ENCODE results near the gene ATP11A. TPM values are rescaled to one million over a fixed set of nuclear protein-coding genes. Genes with fewer than 3 reads are reported as not detected.
"Not testable (repeated sequence)": the region's sequence is repeated elsewhere in the genome, so short reads cannot be mapped to it uniquely, and the experiment has no call there.

ATP11A gene
- total RNA-seq, 2 donors from 2014 or later, result 10.9 to 89.3 TPM

DNA sequence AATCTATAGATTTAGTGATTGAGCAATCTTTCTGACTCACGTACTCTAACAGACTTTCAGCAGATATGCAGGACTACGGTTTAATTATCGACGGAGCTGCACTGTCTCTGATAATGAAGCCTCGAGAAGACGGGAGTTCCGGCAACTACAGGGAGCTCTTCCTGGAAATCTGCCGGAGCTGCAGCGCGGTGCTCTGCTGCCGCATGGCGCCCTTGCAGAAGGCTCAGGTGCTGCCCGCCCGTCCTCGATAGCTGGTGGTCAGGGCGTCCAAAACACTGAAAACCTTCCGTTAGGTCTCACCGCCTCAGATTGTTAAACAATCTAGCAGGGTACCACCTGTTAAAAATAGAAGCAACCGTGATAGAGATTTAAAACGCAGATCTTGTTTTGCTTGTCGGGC lies 166.0 kb downstream of the ATP11A start:
- TF ChIP-seq POLR2AphosphoS5 (IDR thresholded peaks at IDR 0.05), result no peak
- TF ChIP-seq POLR2A (IDR thresholded peaks at IDR 0.05), result no peak
- Histone ChIP-seq H3K4me1 (replicated peaks) (no peaks in the 10 kb centered on the region), H3K27me3 (replicated peaks; ENCODE audit: insufficient read depth) (no peaks in the 10 kb centered on the region), H3K4me3 (no peak overlapping the region), H3K9me3 (no peaks in the 10 kb centered on the region), H3K36me3 (no peaks in the 10 kb centered on the region), H3K27ac (no peak overlapping the region)
- WGBS, result 95% methylated on average over 21 of the region's 21 CpGs
- no peak for DNase-seq (ENCODE audit: low spot score)
- intact Hi-C loops (cut with DNase I), result no loop called here

DNA sequence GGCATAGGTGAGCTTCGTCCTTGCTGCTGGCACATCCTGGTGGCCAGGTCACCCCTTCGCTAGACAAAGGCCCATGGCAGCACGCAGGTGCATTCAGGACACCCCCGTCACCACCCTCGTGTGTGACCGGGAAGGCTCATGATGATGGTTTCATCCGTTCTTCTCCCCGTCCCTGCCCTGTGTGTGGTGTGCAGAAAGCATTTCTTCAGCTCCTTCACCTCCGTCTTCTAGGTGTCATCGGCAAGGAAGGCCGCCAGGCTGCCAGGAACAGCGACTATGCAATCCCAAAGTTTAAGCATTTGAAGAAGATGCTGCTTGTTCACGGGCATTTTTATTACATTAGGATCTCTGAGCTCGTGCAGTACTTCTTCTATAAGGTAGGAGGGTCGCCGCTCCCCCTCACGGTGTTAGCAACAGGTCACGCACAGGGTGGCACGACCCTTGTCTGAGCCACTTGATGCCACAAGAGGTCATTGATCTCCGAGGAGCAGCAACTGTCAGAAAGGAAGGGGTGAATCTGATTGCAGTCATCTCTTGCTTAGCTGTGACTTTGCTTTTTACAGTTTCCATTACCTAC lies 168.2 kb downstream of the ATP11A start:
- intact Hi-C loops (cut with DNase I), result no loop called here
- no peaks in the 10 kb centered on the region for H3K36me3 ChIP-seq

DNA sequence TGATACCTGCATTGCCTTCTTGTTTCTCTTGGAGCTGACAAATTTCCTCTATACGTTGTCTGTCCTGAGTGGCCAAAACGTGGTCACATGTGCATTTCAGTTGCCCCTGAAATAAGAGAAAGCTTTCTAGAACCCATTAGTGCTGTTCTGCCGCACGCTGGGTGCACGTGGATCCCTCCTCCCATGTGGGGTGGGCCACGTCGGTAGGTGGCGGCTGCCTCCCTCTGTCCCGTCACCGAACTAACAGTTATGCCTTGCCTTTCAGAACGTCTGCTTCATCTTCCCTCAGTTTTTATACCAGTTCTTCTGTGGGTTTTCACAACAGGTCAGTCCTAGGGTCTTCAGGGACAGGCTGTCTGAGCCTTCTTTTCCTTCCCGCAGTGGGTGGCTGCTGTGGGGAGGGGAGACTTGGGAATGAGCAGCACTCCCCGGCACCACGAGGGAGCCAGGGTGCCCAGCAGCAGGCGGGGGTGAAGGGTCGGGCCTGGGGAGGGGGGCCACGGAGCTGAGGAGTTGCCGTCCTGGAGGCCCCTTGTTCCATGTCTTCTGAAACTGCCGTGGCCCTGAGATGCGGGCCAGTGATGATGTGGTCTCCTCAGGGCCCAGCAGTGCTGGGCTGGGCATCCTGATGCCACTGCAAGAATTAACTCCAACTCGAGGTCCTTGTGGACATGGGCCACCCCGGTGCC lies 169.4 kb downstream of the ATP11A start:
- Histone ChIP-seq H3K27me3 (replicated peaks; ENCODE audit: insufficient read depth) (no peaks in the 10 kb centered on the region), H3K36me3 (no peaks in the 10 kb centered on the region), H3K9me3 (no peaks in the 10 kb centered on the region), H3K27ac (no peak overlapping the region), H3K4me3 (no peak overlapping the region), H3K4me1 (replicated peaks) (no peaks in the 10 kb centered on the region)
- TF ChIP-seq, protein P1, sequence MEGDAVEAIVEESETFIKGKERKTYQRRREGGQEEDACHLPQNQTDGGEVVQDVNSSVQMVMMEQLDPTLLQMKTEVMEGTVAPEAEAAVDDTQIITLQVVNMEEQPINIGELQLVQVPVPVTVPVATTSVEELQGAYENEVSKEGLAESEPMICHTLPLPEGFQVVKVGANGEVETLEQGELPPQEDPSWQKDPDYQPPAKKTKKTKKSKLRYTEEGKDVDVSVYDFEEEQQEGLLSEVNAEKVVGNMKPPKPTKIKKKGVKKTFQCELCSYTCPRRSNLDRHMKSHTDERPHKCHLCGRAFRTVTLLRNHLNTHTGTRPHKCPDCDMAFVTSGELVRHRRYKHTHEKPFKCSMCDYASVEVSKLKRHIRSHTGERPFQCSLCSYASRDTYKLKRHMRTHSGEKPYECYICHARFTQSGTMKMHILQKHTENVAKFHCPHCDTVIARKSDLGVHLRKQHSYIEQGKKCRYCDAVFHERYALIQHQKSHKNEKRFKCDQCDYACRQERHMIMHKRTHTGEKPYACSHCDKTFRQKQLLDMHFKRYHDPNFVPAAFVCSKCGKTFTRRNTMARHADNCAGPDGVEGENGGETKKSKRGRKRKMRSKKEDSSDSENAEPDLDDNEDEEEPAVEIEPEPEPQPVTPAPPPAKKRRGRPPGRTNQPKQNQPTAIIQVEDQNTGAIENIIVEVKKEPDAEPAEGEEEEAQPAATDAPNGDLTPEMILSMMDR (IDR thresholded peaks at IDR 0.05), result no peak
- TF ChIP-seq POLR2AphosphoS5 (IDR thresholded peaks at IDR 0.05) (no peak), POLR2A (IDR thresholded peaks at IDR 0.05) (no peak)
- WGBS, result 90% methylated on average over 22 of the region's 22 CpGs
- intact Hi-C loops (cut with DNase I), result no loop called here
- no peak for DNase-seq (ENCODE audit: low spot score)

More for the DNA sequence above, 168.2 kb downstream of the ATP11A start:
- no peak for DNase-seq (ENCODE audit: low spot score)
- no peak overlapping the region for H3K4me3 ChIP-seq
- TF ChIP-seq POLR2A (IDR thresholded peaks at IDR 0.05) (no peak), POLR2AphosphoS5 (IDR thresholded peaks at IDR 0.05) (no peak)
- TF ChIP-seq, protein P1 (IDR thresholded peaks at IDR 0.05), result no peak
- H3K27me3 ChIP-seq (replicated peaks; ENCODE audit: insufficient read depth), result no peaks in the 10 kb centered on the region
- 95% methylated on average over 20 of the region's 20 CpGs for WGBS
- no peaks in the 10 kb centered on the region for H3K9me3 ChIP-seq
- no peaks in the 10 kb centered on the region for H3K4me1 ChIP-seq (replicated peaks)
- H3K27ac ChIP-seq, result no peak overlapping the region

DNA sequence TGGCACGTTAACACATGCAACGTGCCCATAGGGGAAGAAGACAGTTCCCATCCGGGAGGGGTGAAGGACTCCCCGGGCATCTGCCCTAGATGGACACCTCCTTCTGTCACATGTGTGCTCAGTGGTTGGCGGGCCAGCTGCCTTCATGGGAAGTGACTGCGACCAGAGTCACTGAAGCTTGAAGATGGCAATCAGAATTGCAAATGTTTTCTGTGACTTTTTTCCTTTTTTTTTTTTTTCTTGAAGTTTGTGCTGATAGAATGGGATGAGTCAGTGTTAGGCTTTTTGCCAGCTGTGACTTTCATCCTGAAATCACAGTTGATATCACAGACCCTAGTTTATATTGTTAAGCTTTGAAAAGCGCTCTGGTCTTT lies 170.0 kb downstream of the ATP11A start:
- H3K27ac ChIP-seq, result no peak overlapping the region
- DNase-seq (ENCODE audit: low spot score), result no peak
- H3K27me3 ChIP-seq (replicated peaks; ENCODE audit: insufficient read depth), result no peaks in the 10 kb centered on the region
- no peaks in the 10 kb centered on the region for H3K4me1 ChIP-seq (replicated peaks)
- no peaks in the 10 kb centered on the region for H3K36me3 ChIP-seq
- WGBS, result 66% methylated on average over 7 of the region's 7 CpGs
- H3K9me3 ChIP-seq, result no peaks in the 10 kb centered on the region
- intact Hi-C loops (cut with DNase I), result no loop called here
- no peak overlapping the region for H3K4me3 ChIP-seq
- no peak for TF ChIP-seq POLR2A (IDR thresholded peaks at IDR 0.05)
- TF ChIP-seq, protein P1 (IDR thresholded peaks at IDR 0.05), result no peak
- TF ChIP-seq POLR2AphosphoS5 (IDR thresholded peaks at IDR 0.05), result no peak

DNA sequence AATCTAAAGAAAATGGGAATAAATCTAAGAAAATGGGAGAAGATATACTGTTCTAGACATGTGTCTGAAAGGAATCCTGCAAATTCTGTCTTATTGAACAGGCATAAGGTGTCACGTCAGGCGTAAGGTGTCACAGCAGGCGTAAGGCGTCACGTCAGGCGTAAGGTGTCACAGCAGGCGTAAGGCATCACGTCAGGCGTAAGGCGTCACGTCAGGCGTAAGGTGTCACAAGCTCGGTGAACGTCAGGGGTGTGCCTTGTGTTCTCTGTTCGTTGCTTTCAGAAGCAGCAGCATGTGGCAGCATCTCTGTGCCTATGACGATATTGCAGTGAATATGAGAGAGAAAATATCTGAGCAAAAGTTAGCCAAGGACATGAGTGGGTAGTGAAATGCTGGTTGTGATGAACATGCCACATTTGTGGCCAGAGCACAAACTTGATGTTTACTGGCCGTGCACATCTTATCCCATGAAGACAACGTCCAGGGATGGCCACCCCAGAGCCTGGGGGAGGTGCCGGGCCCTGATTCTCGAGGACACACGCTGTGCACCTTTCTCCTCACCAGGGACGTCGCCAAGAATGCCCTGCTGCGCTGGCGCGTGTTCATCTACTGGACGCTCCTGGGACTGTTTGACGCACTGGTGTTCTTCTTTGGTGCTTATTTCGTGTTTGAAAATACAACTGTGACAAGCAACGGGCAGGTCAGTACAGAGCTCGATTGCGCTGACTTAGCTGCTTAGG lies 172.2 kb downstream of the ATP11A start:
- Histone ChIP-seq H3K9me3 (no peaks in the 10 kb centered on the region), H3K27me3 (replicated peaks; ENCODE audit: insufficient read depth) (no peaks in the 10 kb centered on the region), H3K27ac (no peak overlapping the region), H3K4me3 (no peak overlapping the region), H3K36me3 (no peaks in the 10 kb centered on the region), H3K4me1 (replicated peaks) (no peaks in the 10 kb centered on the region)
- 88% methylated on average over 32 of the region's 32 CpGs for WGBS
- intact Hi-C loops (cut with DNase I), result no loop called here
- TF ChIP-seq POLR2AphosphoS5 (IDR thresholded peaks at IDR 0.05), result no peak
- TF ChIP-seq POLR2A (IDR thresholded peaks at IDR 0.05), result no peak
- TF ChIP-seq, protein P1 (IDR thresholded peaks at IDR 0.05), result no peak
- no peak for DNase-seq (ENCODE audit: low spot score)

DNA sequence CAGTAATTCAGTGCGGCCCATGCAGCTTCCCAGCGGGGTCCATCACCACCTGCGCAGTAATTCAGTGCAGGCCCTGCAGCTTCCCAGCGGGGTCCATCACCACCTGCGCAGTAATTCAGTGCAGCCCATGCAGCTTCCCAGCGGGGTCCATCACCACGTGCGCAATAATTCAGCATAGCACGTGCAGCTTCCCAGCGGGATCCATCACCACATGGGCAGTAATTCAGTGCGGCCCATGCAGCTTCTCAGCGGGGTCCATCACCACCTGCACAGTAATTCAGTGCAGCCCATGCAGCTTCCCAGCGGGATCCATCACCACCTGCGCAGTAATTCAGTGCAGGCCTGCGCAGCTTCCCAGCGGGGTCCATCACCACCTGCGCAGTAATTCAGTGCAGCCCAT lies 173.5 kb downstream of the ATP11A start:
- H3K4me1 ChIP-seq (replicated peaks); H3K4me3 ChIP-seq; H3K9me3 ChIP-seq; DNase-seq (ENCODE audit: low spot score); H3K36me3 ChIP-seq; H3K27me3 ChIP-seq (replicated peaks; ENCODE audit: insufficient read depth); H3K27ac ChIP-seq; intact Hi-C loops (cut with DNase I): not testable (repeated sequence)
- WGBS, result 93% methylated on average over 17 of the region's 17 CpGs

DNA sequence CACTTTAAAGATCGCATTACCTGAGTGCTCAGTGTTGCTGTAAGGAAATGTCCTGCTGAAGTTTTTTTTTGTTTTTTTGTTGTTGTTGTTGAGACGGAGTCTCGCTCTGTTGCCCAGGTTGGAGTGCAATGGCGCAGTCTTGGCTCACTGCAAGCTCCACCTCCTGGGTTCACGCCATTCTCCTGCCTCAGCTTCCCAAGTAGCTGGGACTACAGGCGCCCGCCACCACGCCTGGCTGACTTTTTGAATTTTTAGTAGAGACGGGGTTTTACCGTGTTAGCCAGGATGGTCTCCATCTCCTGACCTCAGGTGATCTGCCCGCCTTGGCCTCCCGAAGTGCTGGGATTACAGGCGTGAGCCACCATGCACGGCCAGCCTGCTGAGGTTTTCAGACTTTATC lies 175.6 kb downstream of the ATP11A start:
- WGBS, result 87% methylated on average over 14 of the region's 14 CpGs
- not testable (repeated sequence) for DNase-seq (ENCODE audit: low spot score)

More for the DNA sequence above, 175.6 kb downstream of the ATP11A start:
- H3K36me3 ChIP-seq; H3K27me3 ChIP-seq (replicated peaks; ENCODE audit: insufficient read depth); H3K9me3 ChIP-seq; H3K27ac ChIP-seq; H3K4me3 ChIP-seq; intact Hi-C loops (cut with DNase I); H3K4me1 ChIP-seq (replicated peaks): not testable (repeated sequence)
